Right lobe of liver (tissue), 6 donors: ENCODE results near the gene RCN2. TPM values are rescaled to one million over a fixed set of nuclear protein-coding genes. Genes with fewer than 3 reads are reported as not detected.

ENCODE experiments used
- ATAC-seq, 4 donors: fragments of 200-7000 bp; cut with Tn5 transposase; one replicate each; pipeline ENCODE4 v1.9.1; 2020; ENCODE audit warnings: mild to moderate bottlenecking in 4 of 4, moderate library complexity in 4 of 4
- DNase-seq, 3 donors: peaks; one replicate each; pipeline ENCODE4 v3.0.0-alpha.2; 2020
- H3K27ac ChIP-seq, 3 donors: fragments of 200-600 bp; one replicate each; pipeline ENCODE4 v1.8.0; 2022
- H3K27me3 ChIP-seq, 2 donors: fragments of 200-600 bp; one replicate each; pipeline ENCODE4 v1.8.0; 2022
- H3K36me3 ChIP-seq, 4 donors: fragments of 200-600 bp; sonication (generic) in 1 of 4; one replicate each; pipeline versions ENCODE4 v1.5.1 to v1.8.0; 2017 to 2022; ENCODE audit warnings: control low read depth in 1 of 4
- H3K4me1 ChIP-seq, 4 donors: fragments of 200-600 bp; sonication (generic) in 1 of 4; one replicate each; pipeline versions ENCODE4 v1.5.1 to v1.8.0; 2017 to 2022; ENCODE audit warnings: control low read depth in 1 of 4
- H3K4me3 ChIP-seq, 3 donors: fragments of 200-600 bp; one replicate each; pipeline ENCODE4 v1.8.0; 2022
- H3K9me3 ChIP-seq, 4 donors: fragments of 200-600 bp; sonication (generic) in 1 of 4; one replicate each; pipeline versions ENCODE4 v1.5.1 to v1.8.0; 2017 to 2022; ENCODE audit warnings: control low read depth in 1 of 4
- CTCF ChIP-seq, 4 donors: fragments of 200-600 bp in 3 of 4; fragments of 450-650 bp in 1 of 4; IDR thresholded peaks; one replicate each; pipeline versions ENCODE4 v1.5.1 to v1.8.0; 2016 to 2022; ENCODE audit warnings: antibody characterized with exemption in 4 of 4, mild to moderate bottlenecking in 2 of 4
- POLR2A ChIP-seq: fragments of 450-650 bp; IDR thresholded peaks from one replicate; pipeline ENCODE4 v1.6.1; 2017; ENCODE audit warnings: antibody characterized with exemption, mild to moderate bottlenecking
- WGBS: methylation state at CpG from one replicate; pipeline ENCODE4 v1.1.6; 2018; ENCODE audit warnings: low coverage, low lambda C conversion rate; ENCODE audit not compliant: insufficient coverage; ENCODE audit errors: missing lambda C conversion rate; 5-methylcytosine and 5-hydroxymethylcytosine counted together
- intact Hi-C, 2 donors: fragments of 100-400 bp; cut with DNase I; formaldehyde crosslinking; loops; one replicate each; pipeline versions ENCODE4 v1.11.2 to v1.14.1; 2022
- total RNA-seq, 6 experiments: library from RNA; depleted of rRNA in 2 of 6; stranded (reverse); fragments of >200 nt in 2 of 6; fragmentation: NEBNext Ultra II Directional in 3 of 6; extraction: Animal tissue kit (Norgen Biotek cat#: 25700) in 3 of 6; gene quantifications; one replicate each; pipeline versions ENCODE4 v1.1.0 to v1.2.4, GENCODE V29; 2016 to 2023
- donor health status: DM: no; HTN: yes; CAD: no.
- donor health status: DM: no; HTN: no; CAD: no.
- donor health status: DM: no; HTN: no; CAD: no.
- donor health status: DM: no; HTN: yes; CAD: no.
- donor health status: DM: no; HTN: yes; CAD: no.

RCN2 gene
- total RNA-seq, 6 experiments from 2014 or later = 5.6 to 17.6 (median 11.8) TPM

DNA sequence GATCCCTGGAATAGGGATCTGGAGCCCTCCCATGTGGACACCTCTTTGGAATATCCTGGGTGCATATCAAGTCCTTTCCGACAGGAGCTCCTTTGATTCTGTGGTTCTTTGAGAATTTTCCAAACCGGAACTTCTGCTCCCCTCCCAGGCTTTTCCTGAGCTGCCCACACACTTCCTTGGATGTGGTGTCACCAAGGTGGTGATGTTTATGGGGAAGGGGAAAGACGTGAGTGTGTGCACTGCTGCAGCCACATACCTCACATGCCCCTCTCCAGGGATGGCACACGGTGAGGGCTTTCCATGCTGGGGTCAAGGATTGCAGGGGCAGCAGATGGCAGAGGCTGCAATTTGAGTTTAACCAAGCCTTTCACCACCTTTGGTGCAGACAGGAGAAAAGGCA is 35.5 kb downstream of the RCN2 start:
- Histone ChIP-seq H3K27ac (no peak overlapping the region), H3K36me3 (no peaks in the 10 kb centered on the region), H3K4me1 (no peaks in the 10 kb centered on the region), H3K27me3 (no peaks in the 10 kb centered on the region), H3K9me3 (no peaks in the 10 kb centered on the region), H3K4me3 (no peak overlapping the region)
- DNase-seq (no peak), ATAC-seq (no peak)
- WGBS = 17% methylated on average over 2 of the region's 4 CpGs
- TF ChIP-seq CTCF (IDR thresholded peaks at IDR 0.05) (no peak), POLR2A (no peak)
- intact Hi-C loops = no loop called here

GRCh38 chr15:76968306-76968705 is 36.8 kb downstream of the RCN2 start:
- intact Hi-C loops = no loop called here
- TF ChIP-seq CTCF (IDR thresholded peaks at IDR 0.05) (no peak), POLR2A (no peak)
- Histone ChIP-seq H3K4me1 (no peaks in the 10 kb centered on the region), H3K27ac (no peak overlapping the region), H3K27me3 (no peaks in the 10 kb centered on the region), H3K4me3 (no peak overlapping the region), H3K36me3 (no peaks in the 10 kb centered on the region), H3K9me3 (no peaks in the 10 kb centered on the region)
- no peak for ATAC-seq
- 100% methylated on average over 1 of the region's 1 CpG for WGBS
- DNase-seq = no peak

- Histone ChIP-seq H3K9me3 (no peaks in the 10 kb centered on the region), H3K27me3 (no peaks in the 10 kb centered on the region), H3K4me1 (no peaks in the 10 kb centered on the region), H3K36me3 (no peaks in the 10 kb centered on the region), H3K27ac (no peak overlapping the region), H3K4me3 (no peak overlapping the region)
- 36% methylated on average over 14 of the region's 21 CpGs for WGBS
- peak; percentile 21 to 48 (median 38) for ATAC-seq
- TF ChIP-seq POLR2A (no peak), CTCF (IDR thresholded peaks at IDR 0.05) (no peak)
- intact Hi-C loops = no loop called here
- DNase-seq = no peak
Observed at GRCh38 chr15:76972389-76973361, 41.1 kb downstream of the RCN2 start.

DNA sequence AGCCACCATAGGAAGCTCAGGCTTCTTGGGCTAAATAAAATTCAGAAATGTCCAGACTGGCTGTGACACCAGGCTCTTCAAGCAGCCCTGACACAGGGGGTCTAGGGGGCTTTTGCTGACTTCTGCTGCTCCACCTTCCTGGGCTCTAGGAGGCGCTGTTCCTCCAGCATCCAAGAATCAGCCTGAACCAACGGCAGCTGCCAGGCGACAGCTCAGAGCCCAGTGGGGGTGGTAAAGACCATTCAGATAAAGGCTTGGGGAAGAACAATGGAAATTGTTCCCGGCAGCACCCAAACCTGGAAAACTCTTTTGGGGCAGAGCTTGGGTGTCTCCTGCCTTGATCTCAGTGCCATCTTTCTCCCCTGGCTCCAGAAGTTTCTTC is 41.8 kb downstream of the RCN2 start:
- intact Hi-C loops = no loop called here
- H3K27me3 ChIP-seq = no peaks in the 10 kb centered on the region
- TF ChIP-seq POLR2A = no peak
- peak; percentile 7 to 42 (median 23) for TF ChIP-seq CTCF (IDR thresholded peaks at IDR 0.05)
- no peaks in the 10 kb centered on the region for H3K4me1 ChIP-seq
- H3K27ac ChIP-seq = no peak overlapping the region
- no peaks in the 10 kb centered on the region for H3K36me3 ChIP-seq
- WGBS = 23% methylated on average over 3 of the region's 4 CpGs
- DNase-seq (no peak), ATAC-seq (peak; percentile 20 to 40 (median 30))
- no peaks in the 10 kb centered on the region for H3K9me3 ChIP-seq
- no peak overlapping the region for H3K4me3 ChIP-seq
